OCI-LY1 (cell line): Measurements from ENCODE around the gene PRKCB.

Experiments used
- CTCF ChIP-seq: fragments of 200-600 bp; sonication (generic), shearing (Covaris generic); IDR thresholded peaks from 2 replicates; pipeline ENCODE4 v1.5.1; 2017; ENCODE audit warnings: mild to moderate bottlenecking, antibody characterized with exemption, low read length, moderate library complexity, mixed read lengths
- EZH2 ChIP-seq: fragments of 200-600 bp; sonication (generic), shearing (Covaris generic); IDR thresholded peaks from 2 replicates; pipeline ENCODE4 v1.8.0; 2017; ENCODE audit warnings: borderline replicate concordance, mixed run types, mild to moderate bottlenecking, antibody characterized with exemption, low read length, moderate library complexity, mixed read lengths

GRCh38 chr16:24114876-24115275 is 279.1 kb downstream of the PRKCB start:
- TF ChIP-seq CTCF (no peak), EZH2 (no peak)
